NK-92 (cell line): ENCODE measurements around the gene PIK3R5.

Experiments used
- DNase-seq: peaks from one replicate; lab custom pipeline; 2025; ENCODE audit not compliant: unreplicated experiment; lab: John Stamatoyannopoulos, UW

PIK3R5 gene, protein sequence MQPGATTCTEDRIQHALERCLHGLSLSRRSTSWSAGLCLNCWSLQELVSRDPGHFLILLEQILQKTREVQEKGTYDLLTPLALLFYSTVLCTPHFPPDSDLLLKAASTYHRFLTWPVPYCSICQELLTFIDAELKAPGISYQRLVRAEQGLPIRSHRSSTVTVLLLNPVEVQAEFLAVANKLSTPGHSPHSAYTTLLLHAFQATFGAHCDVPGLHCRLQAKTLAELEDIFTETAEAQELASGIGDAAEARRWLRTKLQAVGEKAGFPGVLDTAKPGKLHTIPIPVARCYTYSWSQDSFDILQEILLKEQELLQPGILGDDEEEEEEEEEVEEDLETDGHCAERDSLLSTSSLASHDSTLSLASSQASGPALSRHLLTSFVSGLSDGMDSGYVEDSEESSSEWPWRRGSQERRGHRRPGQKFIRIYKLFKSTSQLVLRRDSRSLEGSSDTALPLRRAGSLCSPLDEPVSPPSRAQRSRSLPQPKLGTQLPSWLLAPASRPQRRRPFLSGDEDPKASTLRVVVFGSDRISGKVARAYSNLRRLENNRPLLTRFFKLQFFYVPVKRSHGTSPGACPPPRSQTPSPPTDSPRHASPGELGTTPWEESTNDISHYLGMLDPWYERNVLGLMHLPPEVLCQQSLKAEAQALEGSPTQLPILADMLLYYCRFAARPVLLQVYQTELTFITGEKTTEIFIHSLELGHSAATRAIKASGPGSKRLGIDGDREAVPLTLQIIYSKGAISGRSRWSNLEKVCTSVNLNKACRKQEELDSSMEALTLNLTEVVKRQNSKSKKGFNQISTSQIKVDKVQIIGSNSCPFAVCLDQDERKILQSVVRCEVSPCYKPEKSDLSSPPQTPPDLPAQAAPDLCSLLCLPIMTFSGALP

DNA sequence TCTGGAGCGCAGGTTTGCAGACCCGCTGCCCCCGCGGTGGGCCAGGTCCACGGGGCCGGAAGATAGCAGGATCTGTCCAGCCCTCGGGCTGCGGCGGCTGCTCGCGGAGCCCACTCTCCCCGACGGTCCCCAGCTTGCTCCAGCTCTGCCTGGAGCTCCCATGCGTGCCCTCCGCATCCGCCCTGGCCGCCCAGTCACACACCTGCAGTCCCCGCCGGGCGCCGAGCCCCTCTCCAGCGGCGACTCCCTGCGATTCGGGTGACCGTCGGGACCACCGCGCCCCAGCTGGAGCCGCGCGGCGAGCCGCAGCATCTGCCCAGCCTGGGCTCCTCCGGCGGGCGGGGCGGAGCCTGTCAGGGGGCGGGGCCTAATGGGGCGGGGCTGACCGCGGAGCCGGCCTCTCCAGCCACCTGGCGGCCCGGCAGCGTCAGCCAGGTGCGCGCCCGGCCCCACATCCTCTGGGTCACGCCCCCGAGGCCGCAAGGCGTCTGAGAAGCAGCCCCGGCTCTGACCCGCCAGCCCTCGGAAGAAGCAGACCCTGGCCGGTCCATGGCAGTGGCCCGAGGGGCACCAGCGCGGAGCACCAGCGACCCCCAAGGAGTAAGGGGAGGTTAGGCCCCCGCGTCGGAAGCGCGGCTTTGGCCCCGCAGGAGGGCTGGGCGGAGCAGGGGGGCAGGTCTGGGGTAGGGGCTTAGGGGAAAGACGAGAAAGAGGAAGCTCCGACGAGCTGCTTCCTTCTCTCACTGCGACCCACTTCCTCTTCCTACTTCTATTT, at the start of gene PIK3R5:
TSS of gene PIK3R5 (minus strand) at position 314 of the 775 bp plus-strand sequence. CDS start 54,213 bp downstream, outside the sequence.
- DNase-seq: no peak

- no peak for DNase-seq
Measured at GRCh38 chr17:9011001-9011400, 45.5 kb upstream of the PIK3R5 start.

DNA sequence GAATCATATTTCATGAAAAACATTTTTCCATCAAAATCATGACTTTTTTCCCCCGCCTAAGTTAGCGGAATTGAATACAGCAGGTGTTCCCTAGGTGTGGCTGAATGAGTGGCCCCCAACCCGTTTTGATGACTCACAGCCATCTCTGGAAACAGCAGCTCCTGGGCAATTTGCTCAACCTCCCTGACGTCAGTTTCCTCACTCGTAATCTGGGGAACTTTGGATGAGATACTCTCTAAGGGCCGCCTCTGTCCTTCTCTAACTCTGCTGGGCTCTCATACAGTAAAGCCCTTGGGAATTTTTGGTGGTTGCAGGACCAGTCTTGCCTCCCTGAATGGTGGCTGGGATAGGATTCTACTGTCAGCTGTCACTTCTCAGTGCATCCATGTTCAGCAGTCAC, 44.2 kb upstream of the PIK3R5 start:
- no peak for DNase-seq

DNA sequence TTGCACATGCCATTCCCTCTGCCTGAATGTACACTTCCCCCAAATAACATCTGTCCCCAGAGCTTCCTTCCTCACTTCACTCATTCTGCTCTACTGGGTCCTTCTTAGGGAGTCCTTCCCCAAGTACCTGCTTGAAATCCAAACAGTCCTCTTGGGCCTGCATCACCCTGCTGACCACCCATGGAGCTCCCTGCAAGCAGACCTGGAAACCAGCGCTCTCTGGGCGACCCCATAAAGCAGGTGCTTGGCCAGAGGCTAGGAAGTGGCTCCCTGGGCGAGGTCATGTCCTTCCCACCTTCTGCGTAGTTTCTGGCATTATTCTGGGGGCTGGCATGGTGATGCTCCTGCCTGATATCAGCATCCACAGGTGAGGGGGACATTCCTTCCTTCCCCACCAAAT, 43.6 kb upstream of the PIK3R5 start:
- no peak for DNase-seq

- DNase-seq: no peak
Measured at GRCh38 chr17:9007052-9007714, 41.7 kb upstream of the PIK3R5 start.

- DNase-seq: no peak
Measured at GRCh38 chr17:9006175-9006767, 40.8 kb upstream of the PIK3R5 start.

GRCh38 chr17:9004961-9005285, 39.4 kb upstream of the PIK3R5 start:
- no peak for DNase-seq

GRCh38 chr17:9004132-9004960, 38.8 kb upstream of the PIK3R5 start:
- no peak for DNase-seq

- DNase-seq: no peak
Measured at GRCh38 chr17:9003355-9004131, 38.0 kb upstream of the PIK3R5 start.

DNA sequence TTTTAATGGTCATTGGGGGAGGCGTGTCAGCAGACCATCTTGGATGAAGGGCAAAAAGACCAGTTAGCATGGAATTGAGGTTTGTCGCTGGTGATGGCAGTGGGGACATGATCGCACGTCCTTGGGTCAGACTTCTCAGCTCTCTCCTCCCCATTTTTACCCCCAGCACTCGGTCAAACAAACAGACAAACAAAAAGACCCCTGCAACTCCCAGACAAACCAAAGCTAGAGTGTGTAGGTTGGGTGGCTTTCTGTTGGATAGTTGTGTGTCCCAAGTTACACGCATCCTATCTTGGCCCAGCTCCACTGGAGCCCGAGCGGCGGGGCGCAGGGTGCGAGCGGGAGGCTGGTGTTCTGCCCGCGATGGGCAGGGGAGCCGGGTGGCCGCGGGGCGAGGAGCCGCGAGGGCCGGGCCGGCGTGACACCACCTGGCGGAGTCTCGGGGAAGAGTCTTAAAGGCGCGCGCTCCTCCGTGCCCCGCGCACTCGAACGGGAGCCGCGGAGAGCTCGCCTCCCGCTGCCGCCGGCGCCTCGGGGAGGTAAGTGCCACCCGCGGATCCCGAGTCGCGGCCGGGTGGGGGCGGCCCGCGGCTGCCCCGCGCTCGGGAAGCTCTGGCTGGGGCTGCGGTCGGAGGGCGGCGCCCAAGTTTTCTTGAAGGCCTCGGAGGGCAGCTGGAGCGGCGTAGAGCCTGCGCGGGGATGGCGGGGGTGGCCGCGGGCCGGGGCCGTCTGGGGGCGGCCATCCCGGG, 37.3 kb upstream of the PIK3R5 start:
- no peak for DNase-seq

DNA sequence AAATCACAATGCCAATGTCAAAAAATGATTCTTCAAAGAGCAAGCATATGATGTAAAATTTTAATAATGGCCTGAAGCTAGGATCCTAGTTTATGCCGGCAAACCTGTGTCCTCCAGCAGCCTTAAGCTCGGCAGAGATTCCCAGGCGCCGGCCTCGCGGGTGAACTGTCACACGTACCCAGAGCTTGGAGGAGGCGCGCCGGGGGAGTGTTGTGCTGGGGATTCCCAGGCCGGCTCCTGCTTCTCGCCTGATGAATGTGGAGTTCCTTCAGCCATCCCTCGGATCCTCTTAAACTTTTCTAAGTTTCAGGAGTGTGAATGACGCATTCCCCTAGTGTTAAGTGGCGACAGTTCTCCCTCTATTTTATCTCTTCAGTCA, 36.7 kb upstream of the PIK3R5 start:
- DNase-seq: no peak

GRCh38 chr17:9001559-9001958, 36.1 kb upstream of the PIK3R5 start:
- DNase-seq: no peak

- no peak for DNase-seq
Measured at GRCh38 chr17:8997994-8998628, 32.6 kb upstream of the PIK3R5 start.

GRCh38 chr17:8995711-8996110, 30.2 kb upstream of the PIK3R5 start:
- DNase-seq: no peak

- no peak for DNase-seq
Measured at GRCh38 chr17:8994319-8994718, 28.8 kb upstream of the PIK3R5 start.

GRCh38 chr17:8991514-8992285, 26.2 kb upstream of the PIK3R5 start:
- no peak for DNase-seq
